Stimulated activated CD4-positive, alpha-beta T cell treated with anti-CD3 and anti-CD28 coated beads, Interleukin-2, amount 100 ng/mL, for 48 hours (primary cell): ENCODE data around the gene SLIT3.
"Not testable (repeated sequence)": the region's sequence is repeated elsewhere in the genome, so short reads cannot be mapped to it uniquely, and the experiment has no call there.

Experiments
- DNase-seq, 2 donors: peaks; one replicate each; pipeline ENCODE4 v3.0.0-alpha.2; 2020

Gene SLIT3

DNA sequence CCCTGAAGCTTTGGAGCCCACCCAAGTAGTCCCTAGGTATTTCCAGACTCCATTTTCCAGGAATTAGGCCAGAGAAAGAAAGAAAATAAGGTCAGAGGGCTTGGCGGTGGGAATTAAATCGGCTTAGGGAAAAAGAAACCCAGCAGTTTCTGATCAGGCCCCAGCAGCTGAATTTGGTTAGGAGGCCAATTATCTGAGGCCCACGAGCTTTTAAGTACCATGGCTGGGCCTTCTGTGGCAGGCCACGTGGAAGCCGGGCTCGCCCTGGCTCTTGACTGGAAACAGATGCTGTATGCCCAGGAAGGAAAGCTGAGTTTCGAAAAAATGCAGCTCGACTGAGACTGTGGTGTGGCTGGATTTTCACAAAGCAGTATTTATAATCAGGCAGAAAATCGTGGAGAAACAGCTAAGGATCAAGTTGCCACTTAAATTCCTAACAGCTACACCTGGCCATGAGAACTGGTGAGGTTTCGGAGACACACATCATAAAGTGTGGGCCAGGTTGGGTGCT lies 646.7 kb downstream of the SLIT3 start:
- DNase-seq = no peak

DNA sequence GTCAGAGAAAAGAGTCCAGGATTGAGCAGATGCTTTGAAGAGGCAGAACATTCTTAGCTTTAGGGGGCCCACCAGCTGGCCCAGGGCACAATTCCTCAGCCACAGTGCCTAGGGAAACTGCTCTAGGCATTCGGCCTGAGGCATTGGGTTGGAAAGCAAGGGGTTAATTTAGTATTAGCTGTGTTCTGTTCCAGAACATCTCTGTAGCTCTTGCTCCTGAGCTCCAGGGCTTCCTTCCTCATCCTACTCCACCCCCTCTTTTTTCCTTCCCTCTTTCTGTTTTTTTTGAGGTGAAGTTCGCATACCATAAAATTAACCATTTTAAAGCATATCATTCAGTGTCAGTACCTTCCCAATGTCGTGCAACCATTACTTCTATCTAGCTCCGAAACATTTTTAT lies 647.3 kb downstream of the SLIT3 start:
- no peak for DNase-seq

DNA sequence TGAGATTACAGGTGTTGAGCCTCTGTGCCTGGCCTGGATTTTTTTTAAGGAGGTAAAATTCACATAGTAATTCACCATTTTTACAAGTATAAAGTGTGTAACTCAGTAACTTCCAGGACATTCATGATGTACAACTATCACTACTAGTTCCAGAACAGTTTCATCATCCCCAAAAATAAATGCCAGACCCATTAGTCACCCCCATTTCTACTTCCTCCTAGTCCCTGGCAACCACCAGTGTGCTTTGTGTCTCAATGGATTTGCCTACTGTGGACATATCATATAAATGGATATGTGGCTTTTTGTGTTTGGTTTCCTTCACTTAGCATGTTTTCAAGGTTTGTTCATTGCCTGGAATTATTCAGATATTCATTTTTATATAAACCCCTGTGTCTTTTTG lies 649.3 kb downstream of the SLIT3 start:
- DNase-seq = no peak

DNA sequence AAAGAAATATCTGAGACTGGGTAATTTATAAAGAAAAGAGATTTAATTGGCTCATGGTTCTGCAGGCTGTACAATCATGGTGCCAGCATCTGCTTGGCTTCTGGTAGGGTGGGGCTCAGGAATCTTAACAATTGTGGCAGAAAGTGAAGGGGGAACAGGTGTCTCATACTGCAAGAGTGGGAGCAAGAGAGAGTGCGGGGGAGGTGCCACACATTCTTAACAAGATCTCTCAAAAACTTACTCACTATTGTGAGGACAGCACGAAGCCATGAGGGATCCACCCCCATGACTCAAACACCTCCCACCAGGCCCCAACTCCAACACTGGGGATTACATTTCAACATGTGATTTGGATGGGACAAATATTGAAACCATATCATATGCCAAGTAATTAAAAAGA lies 651.6 kb downstream of the SLIT3 start:
- DNase-seq = no peak

DNA sequence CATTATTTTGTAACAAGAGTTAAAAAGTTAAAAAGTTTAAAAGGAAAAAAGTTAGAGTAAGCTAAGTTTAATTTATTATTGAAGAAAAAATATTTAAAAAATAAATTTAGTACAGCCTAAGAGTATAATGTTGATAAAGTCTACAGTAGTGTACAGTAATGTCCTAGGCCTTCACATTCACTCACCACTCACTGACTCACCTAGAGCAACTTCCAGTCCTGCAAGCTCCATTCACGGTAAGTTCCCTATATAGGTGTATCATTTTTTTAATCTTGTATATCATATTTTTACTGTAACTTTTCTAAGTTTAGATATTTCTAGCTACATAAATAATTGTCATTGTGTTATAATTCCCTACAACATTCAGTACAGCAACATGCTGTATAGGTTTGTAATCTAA lies 652.4 kb downstream of the SLIT3 start:
- DNase-seq = no peak

DNA sequence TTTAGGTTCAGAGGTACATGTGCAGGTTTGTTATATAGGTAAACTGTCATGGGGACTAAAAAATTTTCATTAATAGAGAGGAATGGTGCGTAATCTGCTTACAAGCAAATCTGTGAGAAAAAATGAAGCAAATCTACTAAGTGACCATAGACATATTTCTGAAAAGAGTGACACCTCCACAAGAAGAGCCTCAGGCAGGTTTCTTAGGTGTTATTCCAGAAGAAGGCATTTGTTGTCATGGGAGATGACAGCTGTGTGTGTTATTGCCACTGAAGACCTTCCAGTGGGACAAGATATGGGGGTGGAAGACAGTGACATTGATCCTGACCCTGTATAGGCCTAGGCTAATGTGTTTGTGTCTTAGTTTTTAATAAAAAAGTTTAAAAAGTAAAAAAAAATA lies 652.9 kb downstream of the SLIT3 start:
- no peak for DNase-seq

DNA sequence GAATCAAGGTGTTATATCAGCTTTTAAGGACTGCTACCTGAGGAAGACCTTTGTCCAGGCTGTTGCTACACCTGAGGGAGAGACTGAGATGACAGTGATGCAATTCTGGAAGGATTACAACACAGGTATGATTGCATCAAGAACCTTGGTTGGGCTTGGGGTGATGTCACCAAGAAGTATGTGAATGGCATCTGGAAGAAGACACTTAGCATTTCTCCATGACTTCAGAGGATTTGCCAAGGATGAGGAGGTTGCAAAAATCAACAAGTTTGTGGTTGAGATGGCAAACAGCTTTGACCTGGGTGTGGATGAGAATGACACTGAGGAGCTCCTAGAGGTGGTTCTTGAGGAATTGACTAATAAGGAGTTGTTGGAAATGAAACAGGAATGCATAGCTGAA lies 653.9 kb downstream of the SLIT3 start:
- no peak for DNase-seq

DNA sequence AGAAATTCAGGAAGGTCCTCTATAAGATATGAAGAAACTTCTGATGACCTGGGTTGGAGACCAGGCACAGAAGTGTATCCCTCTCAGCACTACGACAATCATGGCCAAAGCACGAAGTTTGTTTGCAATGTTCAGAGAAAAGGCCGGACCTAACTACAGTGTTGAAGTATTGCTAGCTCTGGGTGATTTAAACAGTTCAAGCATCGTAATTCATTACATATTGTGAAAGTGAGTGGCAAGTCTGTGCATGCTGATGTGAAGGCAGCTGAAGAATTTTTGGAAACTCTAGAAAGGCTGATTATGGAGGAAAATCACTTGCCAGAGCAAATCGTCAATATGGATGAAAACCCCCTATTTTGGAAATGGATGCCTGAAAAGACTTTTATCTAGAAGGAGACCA lies 654.6 kb downstream of the SLIT3 start:
- no peak for DNase-seq

DNA sequence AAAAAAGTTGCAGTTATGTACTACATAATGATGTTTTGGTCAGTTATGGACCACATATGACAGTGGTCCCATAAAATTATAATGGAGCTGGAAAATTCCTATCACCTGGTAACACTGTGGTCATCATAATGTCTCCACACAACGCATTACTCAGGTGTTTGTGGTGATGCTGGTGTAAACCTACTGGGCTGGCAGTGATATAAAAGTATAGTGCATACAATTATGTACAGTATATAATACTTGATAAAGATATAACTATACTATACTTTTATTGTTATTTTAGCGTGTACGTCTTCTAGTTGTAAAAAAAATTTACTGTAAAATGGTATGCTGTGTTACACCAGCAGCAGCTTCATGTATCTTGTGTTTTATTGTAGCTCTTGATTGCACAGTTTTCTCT lies 655.7 kb downstream of the SLIT3 start:
- DNase-seq = no peak

DNA sequence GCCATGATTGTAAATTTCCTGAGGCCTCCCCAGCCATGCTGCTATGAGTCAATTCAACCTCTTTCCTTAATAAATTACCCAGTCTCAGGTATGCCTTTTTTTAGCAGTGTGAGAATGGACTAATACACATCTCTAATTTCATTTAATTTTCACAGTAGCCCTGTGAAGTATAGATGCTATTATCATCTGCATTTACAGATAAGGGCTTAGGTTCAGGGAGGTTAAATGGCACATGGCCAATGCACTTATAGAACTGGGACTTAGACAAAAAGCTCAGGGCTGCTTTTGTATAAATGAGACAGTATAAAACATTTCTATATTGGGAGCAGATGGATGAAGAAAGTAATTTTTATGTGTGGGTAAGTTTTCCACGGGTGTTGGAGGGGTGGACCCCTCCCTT lies 658.9 kb downstream of the SLIT3 start:
- DNase-seq = no peak

DNA sequence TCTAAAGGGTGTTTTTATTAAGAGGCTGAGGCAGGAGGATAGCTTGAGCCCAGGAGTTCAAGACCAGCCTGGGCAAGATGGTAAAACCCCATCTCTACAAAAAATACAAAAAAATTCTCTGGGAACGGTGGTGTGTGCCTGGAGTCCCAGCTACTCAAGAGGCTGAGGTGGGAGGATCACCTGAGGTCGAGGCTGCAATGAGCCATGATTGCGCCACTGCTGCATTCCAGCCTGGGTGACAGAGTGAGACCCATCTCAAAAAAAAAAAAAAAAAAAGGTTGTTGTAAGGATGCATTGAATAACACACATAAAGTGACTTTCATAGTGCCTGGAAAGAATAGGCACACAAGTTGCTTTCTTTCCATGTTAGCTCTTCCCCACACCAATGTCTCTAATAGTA lies 662.1 kb downstream of the SLIT3 start:
- DNase-seq = not testable (repeated sequence)

DNA sequence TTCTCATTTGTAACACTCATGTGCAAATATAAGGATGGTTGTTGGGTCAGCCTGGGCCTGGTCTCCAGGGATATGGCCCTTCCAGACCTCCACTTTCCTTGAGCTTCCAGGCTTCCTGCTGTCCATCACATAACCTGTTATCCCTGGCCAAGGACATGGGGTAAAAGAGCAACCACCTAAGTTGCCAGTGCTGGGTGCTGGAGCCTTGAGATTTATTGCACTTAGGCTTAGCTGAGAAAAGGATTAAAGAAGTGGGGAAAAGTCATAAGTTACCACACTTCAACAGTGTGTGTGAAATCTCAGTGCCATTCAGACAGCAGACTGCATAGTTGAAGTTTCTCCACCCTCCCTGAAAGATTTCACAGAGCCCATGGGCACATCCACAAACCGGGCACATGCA lies 663.1 kb downstream of the SLIT3 start:
- no peak for DNase-seq

DNA sequence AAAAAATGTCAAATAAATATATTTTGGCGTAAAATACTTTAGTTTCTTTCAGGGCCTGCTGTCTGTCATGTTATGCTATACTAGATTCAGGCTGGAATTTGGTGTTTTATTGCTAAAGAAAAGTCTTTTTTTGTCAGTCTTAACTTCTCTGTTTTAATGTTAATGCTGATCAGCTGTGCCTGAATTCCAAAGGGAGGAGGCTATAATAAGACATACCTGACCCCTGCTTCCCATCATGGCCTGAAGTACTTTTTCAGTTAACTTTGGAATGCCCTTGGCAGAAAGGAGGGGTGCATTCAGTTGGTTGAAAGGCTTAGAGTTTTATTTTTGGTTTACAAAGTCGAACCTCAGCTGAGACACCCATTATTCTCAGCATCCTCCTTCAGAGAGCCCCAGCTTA lies 663.7 kb downstream of the SLIT3 start:
- no peak for DNase-seq

DNA sequence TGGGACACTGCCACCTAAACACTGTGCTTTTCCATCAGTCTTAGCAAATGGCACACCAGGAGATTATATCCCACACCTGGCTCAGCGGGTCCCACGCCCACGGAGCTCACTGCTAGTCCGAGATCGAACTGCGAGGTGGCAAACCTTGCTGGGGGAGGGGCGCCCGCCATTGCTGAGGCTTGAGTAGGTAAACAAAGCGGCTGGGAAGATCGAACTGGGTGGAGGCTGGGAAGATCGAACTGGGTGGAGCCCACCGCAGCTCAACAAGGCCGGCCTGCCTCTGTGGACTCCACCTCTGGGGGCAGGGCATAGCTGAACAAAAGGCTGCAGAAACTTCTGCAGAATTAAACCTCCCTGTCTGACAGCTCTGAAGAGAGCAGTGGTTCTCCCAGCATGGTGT lies 670.0 kb downstream of the SLIT3 start:
- not testable (repeated sequence) for DNase-seq

DNA sequence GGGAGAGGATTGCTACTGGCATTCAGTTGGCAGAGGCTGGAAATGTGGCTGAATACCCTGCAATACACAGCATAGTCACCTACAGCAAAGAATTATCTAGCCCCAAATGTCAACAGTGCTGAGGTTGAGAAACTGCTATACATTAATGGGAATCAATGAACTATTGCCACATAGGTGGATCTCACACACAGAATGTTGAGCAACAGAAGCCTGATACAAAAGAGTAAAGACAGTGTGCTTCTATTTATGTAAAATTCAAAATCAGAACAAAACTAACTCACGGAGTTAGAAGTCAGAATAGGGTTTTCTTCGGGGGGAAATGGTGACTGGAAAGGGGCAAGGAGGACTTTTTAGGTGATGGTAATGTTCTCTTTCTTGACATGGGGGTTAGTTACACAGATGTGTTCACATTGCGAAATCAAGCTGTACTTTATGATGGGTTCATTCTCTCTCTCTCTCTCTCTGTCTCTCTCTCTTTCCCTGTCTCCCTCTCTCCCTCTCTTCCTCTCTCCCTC lies 676.0 kb downstream of the SLIT3 start:
- DNase-seq = no peak

DNA sequence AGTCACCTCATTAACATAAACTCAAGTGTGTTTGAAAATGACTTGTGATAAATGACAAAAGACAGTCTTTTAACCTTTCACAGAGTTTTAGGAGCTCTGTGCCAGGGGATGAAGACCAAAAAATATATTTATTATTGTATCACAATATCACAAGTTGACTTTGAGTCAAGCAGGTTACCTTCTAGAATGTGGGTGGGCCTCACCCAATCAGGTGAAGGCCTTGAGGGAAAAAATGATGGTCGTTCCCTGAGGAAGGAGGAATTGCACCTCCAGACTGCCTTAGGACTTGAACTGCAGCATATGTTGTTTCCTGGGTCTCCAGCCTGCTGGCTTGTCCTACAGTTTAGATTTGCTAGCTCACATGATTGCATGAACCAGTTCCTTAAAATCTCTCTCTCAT lies 680.1 kb downstream of the SLIT3 start:
- no peak for DNase-seq

DNA sequence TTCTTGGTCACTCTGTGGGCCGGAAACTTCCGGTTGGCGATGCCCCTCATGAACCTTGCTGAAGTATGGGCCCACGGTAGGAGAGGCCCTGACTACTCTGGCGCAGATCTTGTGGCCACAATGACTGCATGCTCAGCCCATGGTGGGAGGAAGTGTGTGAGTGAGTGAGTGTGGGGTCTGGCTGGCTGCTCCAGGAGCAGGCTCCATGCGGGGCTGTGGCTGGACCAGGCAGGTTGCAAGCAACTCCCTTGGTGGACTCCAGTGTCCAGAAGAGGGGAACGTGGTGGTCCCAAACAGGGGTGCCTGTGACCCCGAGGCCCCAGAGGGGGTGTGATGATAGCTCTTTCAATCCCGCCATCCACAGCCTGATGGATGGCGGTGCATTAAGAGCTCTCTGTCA lies 686.3 kb downstream of the SLIT3 start:
- no peak for DNase-seq

DNA sequence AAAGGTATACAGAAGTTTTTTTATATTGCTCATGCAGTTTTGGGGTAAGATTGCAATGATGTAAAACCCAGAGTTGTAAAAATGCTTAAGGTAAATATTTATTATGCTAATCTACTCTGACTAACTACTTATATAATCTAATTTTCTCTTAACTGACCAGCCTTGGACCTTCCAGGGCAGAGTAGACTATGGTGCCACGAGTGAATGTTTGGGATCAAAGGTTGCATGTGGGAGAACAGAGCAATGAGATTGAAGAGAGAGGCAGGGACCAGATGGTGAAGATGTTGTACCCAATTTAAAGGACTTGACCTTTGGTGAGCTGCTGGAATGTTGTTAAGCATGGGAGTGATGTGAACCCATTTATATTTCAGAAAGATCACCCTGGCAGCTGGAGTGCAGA lies 686.9 kb downstream of the SLIT3 start:
- DNase-seq = no peak

DNA sequence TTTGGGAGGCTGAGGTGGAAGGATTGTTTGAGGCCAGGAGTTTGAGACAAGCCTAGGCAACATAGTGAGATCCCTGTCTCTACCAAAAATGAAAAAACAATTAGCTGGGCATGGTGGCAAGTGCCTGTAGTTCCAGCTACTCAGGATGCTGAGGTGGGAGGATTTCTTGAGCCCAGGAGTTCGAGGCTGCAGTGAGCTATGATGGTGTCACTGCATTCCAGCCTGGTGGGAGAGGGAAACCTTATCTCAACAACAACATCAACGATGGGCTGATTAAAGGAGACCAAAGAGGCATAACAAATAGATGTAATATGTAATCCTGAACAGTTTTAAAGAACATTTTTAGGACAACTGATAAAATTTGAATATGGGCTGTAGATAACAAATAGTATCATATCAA lies 687.5 kb downstream of the SLIT3 start:
- DNase-seq = no peak

DNA sequence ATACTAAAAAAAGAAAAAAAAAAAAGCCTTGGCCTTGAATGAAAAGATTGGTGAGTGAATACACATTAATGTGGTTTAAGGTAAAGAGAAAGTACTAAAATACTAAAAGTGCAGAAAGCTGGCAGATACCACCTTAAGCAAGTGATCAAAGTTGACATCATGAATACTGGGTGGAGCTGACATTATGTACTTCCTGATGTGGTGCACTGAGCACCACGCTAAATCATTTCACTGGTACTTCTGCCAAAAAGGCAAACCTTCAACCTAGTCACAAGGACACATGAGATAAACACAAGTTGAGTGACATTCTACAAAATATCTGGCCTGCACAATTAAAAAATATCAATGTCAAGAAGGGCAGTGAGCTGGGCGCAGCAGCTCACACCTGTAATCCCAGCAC lies 687.9 kb downstream of the SLIT3 start:
- no peak for DNase-seq

DNA sequence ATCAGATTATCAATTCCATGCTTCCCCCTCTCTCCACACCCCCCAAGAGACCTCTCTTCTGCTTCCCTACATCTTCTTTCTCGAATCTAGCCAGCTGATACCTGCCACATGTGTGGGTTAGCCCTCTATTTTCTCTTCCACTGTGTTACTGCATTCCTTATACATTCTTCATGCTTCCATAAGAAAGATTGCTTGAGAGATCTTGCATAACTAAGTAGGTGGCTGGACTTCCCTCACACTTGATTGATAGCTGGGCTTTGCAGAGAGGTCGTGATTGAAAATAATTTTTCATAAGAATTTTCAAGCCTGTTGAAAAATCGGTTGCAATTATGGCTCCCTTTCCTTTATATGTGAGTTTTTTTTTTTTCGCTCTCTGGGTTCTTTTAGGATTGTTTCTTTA lies 688.8 kb downstream of the SLIT3 start:
- no peak for DNase-seq
